Measurements from ENCODE around the gene MAST4. TPM values are rescaled to one million over a fixed set of nuclear protein-coding genes. Genes with fewer than 3 reads are reported as not detected.

The MAST4 gene
- total RNA-seq, 1 experiment from 2014 or later = 10.9 TPM

GRCh38 chr5:67163231-67163756, 567.1 kb downstream of the MAST4 start:
- CTCF ChIA-PET = interaction anchor here (1.7 kb wide), 1 partner anchor 44 kb away, joined by 7 read pairs; no protein-coding TSS in a partner anchor
- intact Hi-C loops (cut with micrococcal nuclease; ENCODE audit: unreplicated experiment) = loop anchor here (10.0 kb wide), 1 partner anchor 1112 kb away; no protein-coding TSS in a partner anchor

GRCh38 chr5:67163863-67164595, 567.8 kb downstream of the MAST4 start:
- Mint-ChIP-seq H3K4me3 (ENCODE audit: low read depth, unreplicated experiment) (no peak overlapping the region), H3K9me3 (ENCODE audit: low read depth, unreplicated experiment) (no peaks in the 10 kb centered on the region), H3K4me1 (ENCODE audit: low read depth, unreplicated experiment) (peaks cover 29% of the 10 kb centered on the region), H3K27ac (ENCODE audit: unreplicated experiment) (no peak overlapping the region), H3K36me3 (ENCODE audit: insufficient read depth, unreplicated experiment) (no peaks in the 10 kb centered on the region), H3K27me3 (ENCODE audit: unreplicated experiment) (no peaks in the 10 kb centered on the region)
- no TSS peak for BruUV-seq (replicated peaks)
- DNase-seq = no peak
- TF ChIP-seq CTCF (IDR thresholded peaks at IDR 0.05; ENCODE audit: unreplicated experiment) = no peak
- intact Hi-C loops (cut with micrococcal nuclease; ENCODE audit: unreplicated experiment) = loop anchor here (10.0 kb wide), 1 partner anchor 1111 kb away; no protein-coding TSS in a partner anchor
- CTCF ChIA-PET = interaction anchor here (0.6 to 1.7 kb wide), 2 partner anchors 43 to 197 kb away, joined by 3 to 7 read pairs; no protein-coding TSS in a partner anchor

More at GRCh38 chr5:67163231-67163756, 567.1 kb downstream of the MAST4 start:
- H3K4me3 Mint-ChIP-seq (ENCODE audit: low read depth, unreplicated experiment) = no peak overlapping the region
- H3K27me3 Mint-ChIP-seq (ENCODE audit: unreplicated experiment) = no peaks in the 10 kb centered on the region
- H3K9me3 Mint-ChIP-seq (ENCODE audit: low read depth, unreplicated experiment) = no peaks in the 10 kb centered on the region
- no peak for TF ChIP-seq CTCF (IDR thresholded peaks at IDR 0.05; ENCODE audit: unreplicated experiment)
- peaks cover 29% of the 10 kb centered on the region for H3K4me1 Mint-ChIP-seq (ENCODE audit: low read depth, unreplicated experiment)
- DNase-seq = no peak
- no peak overlapping the region for H3K27ac Mint-ChIP-seq (ENCODE audit: unreplicated experiment)
- H3K36me3 Mint-ChIP-seq (ENCODE audit: insufficient read depth, unreplicated experiment) = no peaks in the 10 kb centered on the region
- no TSS peak for BruUV-seq (replicated peaks)

GRCh38 chr5:67164856-67165525, 568.8 kb downstream of the MAST4 start:
- Mint-ChIP-seq H3K9me3 (ENCODE audit: low read depth, unreplicated experiment) (no peaks in the 10 kb centered on the region), H3K27me3 (ENCODE audit: unreplicated experiment) (no peaks in the 10 kb centered on the region), H3K36me3 (ENCODE audit: insufficient read depth, unreplicated experiment) (no peaks in the 10 kb centered on the region), H3K4me3 (ENCODE audit: low read depth, unreplicated experiment) (no peak overlapping the region), H3K27ac (ENCODE audit: unreplicated experiment) (no peak overlapping the region), H3K4me1 (ENCODE audit: low read depth, unreplicated experiment) (peaks cover 22% of the 10 kb centered on the region)
- DNase-seq = no peak
- no peak for TF ChIP-seq CTCF (IDR thresholded peaks at IDR 0.05; ENCODE audit: unreplicated experiment)
- CTCF ChIA-PET = interaction anchor here (1.7 to 2.4 kb wide), 2 partner anchors 42 kb away, joined by 7 to 22 read pairs; no protein-coding TSS in a partner anchor
- BruUV-seq (replicated peaks) = no TSS peak
- intact Hi-C loops (cut with micrococcal nuclease; ENCODE audit: unreplicated experiment) = loop anchor here (10.0 kb wide), 1 partner anchor 1110 kb away; no protein-coding TSS in a partner anchor
